ENCODE data around the gene XRN2.

GRCh38 chr20:21303872-21304586, 898 bp downstream of the XRN2 start:
- TF ChIP-seq POLR2AphosphoS5 (IDR thresholded peaks at IDR 0.05; ENCODE audit: low read depth, low read length) (no peak), TAF1 (IDR thresholded peaks at IDR 0.05; ENCODE audit: low read depth, low read length) (no peak)
